ENCODE measurements around the gene BARHL1.

DNA sequence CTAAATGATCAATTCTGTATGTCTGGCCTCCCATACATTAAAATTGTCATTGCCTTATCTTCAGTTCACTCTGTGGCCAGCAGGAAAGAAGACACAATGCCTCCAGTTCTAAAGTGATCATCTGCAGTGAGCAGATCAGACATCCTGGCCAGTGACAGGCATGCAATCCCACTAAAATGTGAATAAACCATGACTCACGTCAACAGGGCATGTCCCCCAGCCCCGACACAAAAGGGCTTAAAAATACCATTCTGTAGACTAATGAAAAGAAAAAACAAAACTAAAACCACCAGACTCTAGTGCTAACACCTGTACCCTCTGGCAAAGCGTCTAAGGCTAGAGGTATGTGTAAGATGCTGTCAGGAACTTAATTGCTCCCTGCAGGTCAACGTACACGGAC lies 48.9 kb downstream of the BARHL1 start:
- TF ChIP-seq FOXM1 (IDR thresholded peaks at IDR 0.05; ENCODE audit: borderline replicate concordance) (no peak), SP1 (IDR thresholded peaks at IDR 0.05) (no peak), ZNF384 (IDR thresholded peaks at IDR 0.05) (no peak), HDGF (IDR thresholded peaks at IDR 0.05; ENCODE audit: borderline replicate concordance) (no peak), FOXA1 (IDR thresholded peaks at IDR 0.05) (no peak), ELF4 (IDR thresholded peaks at IDR 0.05) (no peak), TARDBP (IDR thresholded peaks at IDR 0.05) (no peak), ARNT (IDR thresholded peaks at IDR 0.05) (no peak), SUZ12 (IDR thresholded peaks at IDR 0.05) (no peak), BHLHE40 (IDR thresholded peaks at IDR 0.05; ENCODE audit: borderline replicate concordance) (no peak), PKNOX1 (IDR thresholded peaks at IDR 0.05) (no peak)
